ENCODE measurements around the gene GPRC5D.

GPRC5D gene

GRCh38 chr12:12952036-12952435 is at the start of gene GPRC5D:
Gene GPRC5D, minus strand, starts transcription at chr12:12952170. Its CDS starts 1,786 bp downstream, at chr12:12950384.
- DNase-seq, result no peak

DNA sequence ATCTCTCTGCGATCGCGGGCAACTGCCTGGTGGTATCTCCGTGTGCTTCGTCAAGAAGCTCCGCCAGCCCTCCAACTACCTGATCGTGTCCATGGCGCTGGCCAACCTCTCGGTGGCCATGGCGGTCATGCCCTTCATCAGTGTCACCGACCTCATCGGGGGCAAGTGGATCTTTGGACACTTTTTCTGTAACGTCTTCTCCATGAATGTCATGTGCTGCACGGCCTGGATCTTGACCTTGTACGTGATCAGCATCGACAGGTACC is 49.7 kb upstream of the GPRC5D start:
- no peak for DNase-seq

GRCh38 chr12:13000925-13001774 is 49.2 kb upstream of the GPRC5D start:
- peak; percentile 14 for DNase-seq

DNA sequence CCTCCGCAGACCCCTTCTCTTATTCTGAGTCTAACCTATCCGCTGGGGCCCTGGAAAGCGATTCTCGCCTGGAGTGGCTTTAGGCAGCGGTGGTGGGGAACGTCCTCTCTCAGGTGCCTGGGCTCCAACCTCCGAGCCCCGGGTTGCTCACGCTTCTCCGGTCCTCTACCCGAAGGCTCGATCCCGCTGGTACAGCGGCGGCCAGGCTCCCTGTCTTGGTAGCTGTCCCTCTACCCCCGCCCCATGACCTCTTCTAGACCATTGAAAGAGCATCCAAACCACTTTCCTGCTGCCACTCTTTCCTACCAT is 48.6 kb upstream of the GPRC5D start:
- DNase-seq, result no peak

DNA sequence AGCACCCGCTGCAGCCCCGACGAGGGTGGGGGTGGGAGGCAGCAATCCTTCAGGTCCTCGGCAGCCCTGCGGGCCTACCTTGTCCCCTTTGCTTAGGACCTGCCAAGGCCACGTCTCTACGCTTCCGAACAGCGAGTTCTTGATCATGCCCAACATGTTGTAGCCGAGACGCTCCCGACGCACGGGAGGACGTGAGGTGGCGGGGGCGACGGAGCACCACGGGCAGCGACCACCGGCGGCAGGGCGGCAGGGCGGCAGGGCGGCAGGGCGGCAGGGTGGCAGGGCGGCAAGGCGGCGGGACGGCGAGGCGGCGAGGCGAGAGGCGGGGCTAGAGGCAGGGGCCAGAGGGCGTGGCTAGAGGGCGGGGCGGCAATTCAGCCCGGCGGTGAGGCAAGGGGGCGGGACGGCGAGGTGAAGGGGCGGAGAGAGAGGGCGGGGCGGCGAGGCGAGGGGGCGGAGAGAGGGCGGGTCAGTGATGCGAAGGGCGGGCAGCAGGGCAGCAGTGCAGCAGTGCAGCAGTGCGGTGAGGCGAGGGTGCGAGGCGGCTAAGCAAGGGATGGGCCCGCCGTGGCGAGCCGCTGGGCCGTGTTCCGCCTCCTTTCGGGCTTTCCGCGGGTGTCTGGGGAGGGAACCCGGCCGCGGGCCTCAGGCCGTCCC is 48.1 kb upstream of the GPRC5D start, which contains the start of gene HEBP1:
HEBP1 (minus strand) TSS at position 307 of the 657 bp plus-strand sequence; CDS start at position 156, 151 bp downstream.
- DNase-seq, result peak; percentile 38

DNA sequence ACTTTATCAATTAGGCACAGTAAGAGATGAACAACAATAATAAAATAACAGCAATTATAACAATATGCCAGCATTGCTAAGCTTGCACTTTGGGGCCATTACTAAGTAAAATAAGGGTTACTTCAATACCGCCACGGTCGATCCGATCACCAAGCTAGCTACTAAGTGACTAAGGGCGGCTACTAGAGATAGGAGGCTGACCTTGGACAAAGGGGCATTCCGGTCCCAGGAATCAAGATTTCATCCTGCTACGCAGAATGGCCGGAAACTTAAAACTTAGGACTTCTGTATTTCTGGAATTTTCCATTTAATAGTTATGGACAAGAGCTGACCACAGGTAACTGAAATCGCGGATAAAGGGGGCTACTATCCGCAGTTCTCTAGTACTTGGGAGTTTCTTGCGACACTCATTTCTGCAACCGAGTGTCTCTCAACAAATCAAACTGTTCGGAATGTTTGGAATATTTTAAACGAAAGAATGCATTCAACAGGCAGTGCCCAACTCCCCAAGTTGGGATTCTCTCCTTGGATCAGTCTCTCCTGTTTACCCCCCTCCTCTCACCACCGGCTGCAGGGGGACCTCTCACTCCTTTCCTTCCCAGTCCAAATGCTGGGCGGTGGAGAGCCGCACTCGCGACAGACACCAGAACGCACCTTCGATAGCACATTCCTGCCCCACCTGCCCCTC is 47.4 kb upstream of the GPRC5D start:
- no peak for DNase-seq

DNA sequence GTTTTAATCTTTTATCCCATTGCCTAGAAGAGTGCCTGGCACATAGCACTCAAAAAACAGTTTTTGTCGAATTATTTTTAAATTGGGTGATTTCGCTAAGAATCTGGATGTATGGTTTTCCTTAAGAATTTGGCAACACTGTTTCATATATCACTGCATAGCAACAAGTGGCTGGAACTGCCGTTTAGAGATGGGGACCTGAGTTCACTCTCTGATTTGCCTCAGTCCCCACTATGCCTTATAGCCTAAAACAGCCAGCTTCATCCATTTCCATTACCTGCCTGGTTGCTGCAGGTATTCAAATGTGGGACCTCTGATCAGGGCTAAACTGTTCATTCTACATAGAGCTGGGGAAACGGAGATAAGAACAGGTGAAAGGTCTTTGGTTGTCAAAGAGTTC is 46.3 kb upstream of the GPRC5D start:
- DNase-seq, result no peak

GRCh38 chr12:12997734-12998133 is 45.8 kb upstream of the GPRC5D start:
- no peak for DNase-seq

DNA sequence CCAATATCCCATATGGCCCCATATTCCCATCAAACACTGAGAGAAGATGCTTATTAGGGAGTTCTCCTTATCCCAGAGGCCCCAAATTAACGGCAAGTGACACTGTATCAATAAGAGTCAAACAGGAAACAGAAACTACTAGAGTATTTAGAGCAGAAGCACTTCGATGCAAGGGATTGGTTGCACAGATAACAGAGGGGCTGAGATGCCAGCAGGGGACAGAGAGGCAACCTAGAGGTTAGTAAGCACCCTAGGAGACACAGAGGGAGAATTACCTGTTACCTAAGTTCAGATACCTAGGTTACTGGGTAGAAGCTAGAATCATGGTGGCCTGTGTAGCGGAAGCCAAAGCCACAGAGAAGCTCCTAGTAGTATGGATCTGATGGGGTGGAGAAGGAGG is 45.2 kb upstream of the GPRC5D start:
- DNase-seq, result no peak

DNA sequence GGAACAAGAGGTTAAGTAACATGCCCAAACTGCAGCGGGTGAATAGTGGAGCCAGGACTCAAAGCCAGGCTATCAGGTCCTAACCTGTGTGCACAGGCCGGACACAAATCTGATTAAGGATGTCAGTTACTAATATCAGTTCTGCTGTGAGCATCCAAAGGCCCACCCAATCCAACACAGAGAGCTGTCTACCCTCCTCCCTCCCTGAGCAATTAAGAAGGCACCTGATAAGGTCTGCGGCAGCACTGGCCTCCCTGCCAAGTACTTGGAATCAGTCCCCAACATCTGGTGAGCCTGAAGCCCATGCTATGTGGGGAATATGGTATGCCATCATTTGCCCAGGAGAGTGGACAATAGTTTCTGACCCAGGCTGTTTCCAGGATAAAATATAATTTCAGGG is 44.2 kb upstream of the GPRC5D start:
- no peak for DNase-seq

GRCh38 chr12:12995088-12995487 is 43.1 kb upstream of the GPRC5D start:
- no peak for DNase-seq

GRCh38 chr12:12993367-12993766 is 41.4 kb upstream of the GPRC5D start:
- no peak for DNase-seq

GRCh38 chr12:12992418-12993130 is 40.6 kb upstream of the GPRC5D start:
- no peak for DNase-seq

DNA sequence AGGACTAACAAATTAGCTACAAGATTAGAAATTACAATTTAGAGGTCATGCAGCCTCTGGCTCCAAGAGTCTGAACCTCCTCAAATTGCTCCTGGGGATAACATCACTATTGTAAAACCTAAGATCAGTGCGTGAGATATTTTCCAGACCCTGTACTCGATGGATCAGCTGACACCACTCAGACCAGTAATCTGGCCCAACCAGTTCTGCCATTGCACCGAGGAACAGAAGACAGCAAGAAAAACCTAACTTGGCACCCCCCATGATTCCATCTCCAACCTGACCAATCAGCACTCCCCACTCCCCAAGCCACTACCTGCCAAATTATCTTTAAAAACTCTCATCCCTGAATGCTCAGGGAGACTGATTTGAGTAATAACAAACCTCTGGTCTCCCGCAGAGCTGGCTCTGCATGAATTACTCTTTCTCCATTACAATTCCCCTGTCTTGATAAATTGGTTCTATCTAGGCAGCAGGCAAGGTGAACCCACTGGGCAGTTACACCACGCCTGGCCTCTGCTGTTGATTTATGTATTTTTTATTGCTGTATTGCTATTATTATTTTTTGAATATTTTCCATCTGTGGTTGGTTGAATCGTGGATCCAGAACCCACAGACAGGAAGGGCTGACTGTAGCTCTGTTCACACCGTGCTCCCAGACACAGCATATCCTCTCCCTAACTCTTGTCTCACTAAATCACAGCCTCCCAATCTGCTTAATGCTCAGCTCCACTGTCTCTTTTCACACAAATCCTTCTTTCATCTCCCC is 38.9 kb upstream of the GPRC5D start:
- DNase-seq, result no peak

DNA sequence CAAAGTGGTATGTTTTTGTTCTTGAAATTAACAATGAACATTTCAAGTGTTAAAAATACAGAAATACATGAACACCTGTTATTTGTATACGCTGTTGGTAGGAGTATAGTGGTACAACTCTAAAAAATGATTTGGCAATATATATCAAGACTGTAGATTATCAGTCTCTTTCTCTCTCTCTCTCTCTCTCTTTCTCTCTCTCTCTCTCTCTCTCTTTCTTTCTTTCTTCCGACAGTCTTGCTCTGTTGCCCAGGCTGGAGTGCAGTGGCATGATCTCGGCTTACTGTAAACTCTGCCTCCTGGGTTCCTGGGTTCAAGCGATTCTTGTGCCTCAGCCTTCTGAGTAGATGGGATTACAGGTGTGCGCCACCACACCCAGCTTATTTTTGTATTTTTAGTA is 35.5 kb upstream of the GPRC5D start:
- no peak for DNase-seq

- no peak for DNase-seq
Observed at GRCh38 chr12:12986775-12987331, 34.9 kb upstream of the GPRC5D start.

DNA sequence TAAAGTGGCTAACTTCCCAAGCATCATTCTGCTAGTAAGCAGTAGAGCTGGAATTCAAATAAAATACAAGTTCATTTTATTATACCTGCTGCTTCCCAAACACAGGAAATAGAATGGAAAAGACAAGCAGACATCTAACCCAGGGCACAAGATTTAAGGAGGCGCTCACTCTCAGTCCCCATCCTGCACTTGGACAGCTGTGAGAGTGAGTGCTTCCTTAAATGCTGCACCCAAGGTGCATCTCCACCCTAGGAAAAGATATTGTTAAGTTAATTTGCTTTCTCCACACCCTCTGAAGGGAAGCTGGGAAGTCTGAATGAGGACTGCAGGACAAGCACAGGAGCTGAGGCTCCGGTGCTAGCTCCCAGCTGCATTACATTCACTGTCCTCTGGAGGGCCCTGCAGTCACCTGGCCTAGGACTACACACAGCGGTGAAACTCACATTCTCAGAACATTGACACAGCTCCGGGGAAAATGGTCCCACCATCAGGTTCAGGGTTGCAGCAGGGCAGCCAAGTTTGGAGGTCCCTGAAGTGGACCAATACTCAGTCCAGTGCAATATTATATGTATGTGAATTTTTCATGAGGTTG is 33.9 kb upstream of the GPRC5D start:
- DNase-seq, result no peak

- DNase-seq, result no peak
Observed at GRCh38 chr12:12984149-12984548, 32.2 kb upstream of the GPRC5D start.

DNA sequence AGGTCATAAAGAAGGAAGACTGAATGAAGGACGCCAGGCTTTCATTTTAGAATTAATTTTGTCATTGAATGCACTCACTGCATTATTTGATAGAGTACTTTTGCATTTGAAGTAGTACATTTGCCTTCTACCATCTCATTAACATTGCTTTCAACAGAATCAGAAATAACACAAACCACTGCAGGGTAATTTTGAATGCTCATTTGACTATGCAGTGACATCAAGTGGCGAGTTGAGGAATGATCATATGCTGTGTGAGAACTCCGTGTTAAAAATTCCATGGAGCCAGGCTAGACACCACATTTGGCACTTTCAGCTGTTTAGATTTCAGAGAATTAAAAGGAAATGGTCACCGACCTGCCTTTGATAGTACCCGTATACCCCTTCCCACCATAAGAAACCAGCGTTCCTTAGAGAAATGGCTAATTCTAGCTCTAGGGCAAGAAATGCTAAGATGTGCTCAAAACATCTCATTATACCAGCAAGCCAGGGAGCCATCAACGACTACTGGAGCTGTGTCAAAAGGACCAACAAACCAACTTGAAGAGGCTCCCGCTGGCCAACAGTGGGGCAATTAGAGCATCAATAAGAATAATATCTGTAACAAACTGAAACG is 31.6 kb upstream of the GPRC5D start:
- no peak for DNase-seq

- no peak for DNase-seq
Observed at GRCh38 chr12:12982331-12982730, 30.4 kb upstream of the GPRC5D start.

- no peak for DNase-seq
Observed at GRCh38 chr12:12979731-12980259, 27.8 kb upstream of the GPRC5D start.
